Esophagus squamous epithelium (tissue), 5 donors: ENCODE data around the gene DLG2. TPM values are rescaled to one million over a fixed set of nuclear protein-coding genes. Genes with fewer than 3 reads are reported as not detected.

Experiments used
- DNase-seq: peaks from one replicate; lab custom pipeline; 2025; lab: John Stamatoyannopoulos, UW
- H3K27ac ChIP-seq, 4 donors: fragments of 200-600 bp; sonication (generic); one replicate each; pipeline ENCODE4 v1.5.1; 2016 to 2019; ENCODE audit warnings: mild to moderate bottlenecking in 1 of 4
- H3K27me3 ChIP-seq, 4 donors: fragments of 200-600 bp; sonication (generic); 1 replicate in 3 of 4; 2 replicates in 1 of 4; pipeline versions ENCODE4 v1.5.1 to v1.6.0; 2017 to 2021; ENCODE audit warnings: antibody characterized with exemption in 1 of 4
- H3K36me3 ChIP-seq, 3 donors: fragments of 200-600 bp; sonication (generic); one replicate each; pipeline ENCODE4 v1.5.1; 2016 to 2019
- H3K4me1 ChIP-seq, 3 donors: fragments of 200-600 bp; sonication (generic); one replicate each; pipeline ENCODE4 v1.5.1; 2017 to 2019
- H3K4me3 ChIP-seq, 4 donors: fragments of 200-600 bp; sonication (generic); 1 replicate in 3 of 4; 2 replicates in 1 of 4; pipeline ENCODE4 v1.5.1; 2016 to 2019; ENCODE audit warnings: mild to moderate bottlenecking in 2 of 4, moderate library complexity in 1 of 4
- H3K9me3 ChIP-seq, 3 donors: fragments of 200-600 bp; sonication (generic); one replicate each; pipeline ENCODE4 v1.5.1; 2016 to 2019
- CTCF ChIP-seq, 6 experiments: fragments of 450-650 bp in 4 of 6; fragments of 200-600 bp in 2 of 6; sonication (generic) in 2 of 6; IDR thresholded peaks; one replicate each; pipeline ENCODE4 v1.5.1; 2016 to 2019; ENCODE audit warnings: antibody characterized with exemption in 6 of 6, mild to moderate bottlenecking in 4 of 6, moderate library complexity in 4 of 6
- POLR2A ChIP-seq, 4 donors: fragments of 450-650 bp; IDR thresholded peaks; one replicate each; pipeline ENCODE4 v1.6.1; 2017; ENCODE audit warnings: antibody characterized with exemption in 4 of 4, mild to moderate bottlenecking in 4 of 4, moderate library complexity in 3 of 4
- WGBS, 2 donors: methylation state at CpG; one replicate each; pipeline ENCODE4 v1.1.5; 2018; 5-methylcytosine and 5-hydroxymethylcytosine counted together
- intact Hi-C: fragments of 100-400 bp; cut with DNase I; formaldehyde crosslinking; loops from one replicate; pipeline ENCODE4 v1.15.0; 2022
- total RNA-seq, 4 donors: library from RNA; depleted of rRNA; stranded (reverse); fragments of >200 nt; gene quantifications; one replicate each; pipeline ENCODE4 v1.1.0, GENCODE V29; 2016
- donor health status: DM: yes; HTN: yes; CAD: no.

Gene DLG2
- total RNA-seq, 4 donors from 2014 or later, result 2.9 to 27.7 (median 12.6) TPM

- H3K27me3 ChIP-seq, result no peaks in the 10 kb centered on the region
- no peak overlapping the region for H3K4me3 ChIP-seq
- no peak for TF ChIP-seq CTCF (IDR thresholded peaks at IDR 0.05)
- TF ChIP-seq POLR2A (IDR thresholded peaks at IDR 0.05), result no peak
- no peaks in the 10 kb centered on the region for H3K36me3 ChIP-seq
- WGBS, 2 donors, result 90% methylated on average over 1 of the region's 1 CpG; no CpG with 5 or more reads in 1 of the 2 donors
- H3K9me3 ChIP-seq, result no peaks in the 10 kb centered on the region
- no peak for DNase-seq
- intact Hi-C loops, result no loop called here
- H3K27ac ChIP-seq, result no peak overlapping the region
- no peaks in the 10 kb centered on the region for H3K4me1 ChIP-seq
Measured at GRCh38 chr11:84224042-84224441, 1403.1 kb downstream of the DLG2 start.

GRCh38 chr11:84218318-84218717 is 1408.8 kb downstream of the DLG2 start:
- DNase-seq, result no peak

GRCh38 chr11:84215672-84216071 is 1411.5 kb downstream of the DLG2 start:
- no peak for TF ChIP-seq CTCF (IDR thresholded peaks at IDR 0.05)
- no peak for TF ChIP-seq POLR2A (IDR thresholded peaks at IDR 0.05)
- DNase-seq, result no peak
- WGBS, 2 donors, result 31 to 55% methylated on average over 1 of the region's 1 CpG
- intact Hi-C loops, result no loop called here
- Histone ChIP-seq H3K36me3 (no peaks in the 10 kb centered on the region), H3K9me3 (no peaks in the 10 kb centered on the region), H3K4me1 (no peaks in the 10 kb centered on the region), H3K4me3 (no peak overlapping the region), H3K27me3 (no peaks in the 10 kb centered on the region), H3K27ac (no peak overlapping the region)

More at GRCh38 chr11:84218318-84218717, 1408.8 kb downstream of the DLG2 start:
- Histone ChIP-seq H3K4me1 (no peaks in the 10 kb centered on the region), H3K4me3 (no peak overlapping the region), H3K9me3 (no peaks in the 10 kb centered on the region), H3K36me3 (no peaks in the 10 kb centered on the region), H3K27ac (no peak overlapping the region), H3K27me3 (no peaks in the 10 kb centered on the region)
- intact Hi-C loops, result no loop called here
- TF ChIP-seq CTCF (IDR thresholded peaks at IDR 0.05) (no peak), POLR2A (IDR thresholded peaks at IDR 0.05) (no peak)
- 45 to 63% methylated on average over 4 of the region's 4 CpGs for WGBS, 2 donors

GRCh38 chr11:84214557-84214956 is 1412.6 kb downstream of the DLG2 start:
- DNase-seq, result no peak
- Histone ChIP-seq H3K4me1 (no peaks in the 10 kb centered on the region), H3K36me3 (no peaks in the 10 kb centered on the region), H3K9me3 (no peaks in the 10 kb centered on the region), H3K4me3 (no peak overlapping the region), H3K27ac (no peak overlapping the region), H3K27me3 (no peaks in the 10 kb centered on the region)
- TF ChIP-seq POLR2A (IDR thresholded peaks at IDR 0.05), result no peak
- no peak for TF ChIP-seq CTCF (IDR thresholded peaks at IDR 0.05)
- intact Hi-C loops, result no loop called here
- WGBS, 2 donors, result 92 to 93% methylated on average over 1 of the region's 1 CpG

GRCh38 chr11:84212468-84213390 is 1414.4 kb downstream of the DLG2 start:
- intact Hi-C loops, result no loop called here
- 84 to 92% methylated on average over 18 to 20 of the region's 20 CpGs for WGBS, 2 donors
- Histone ChIP-seq H3K4me1 (no peaks in the 10 kb centered on the region), H3K4me3 (no peak overlapping the region), H3K9me3 (no peaks in the 10 kb centered on the region), H3K27ac (no peak overlapping the region), H3K36me3 (no peaks in the 10 kb centered on the region), H3K27me3 (no peaks in the 10 kb centered on the region)
- no peak for DNase-seq
- TF ChIP-seq POLR2A (IDR thresholded peaks at IDR 0.05) (no peak), CTCF (IDR thresholded peaks at IDR 0.05) (no peak)
